Adrenal gland (tissue), 12 donors: ENCODE results near the gene HS2ST1. TPM values are rescaled to one million over a fixed set of nuclear protein-coding genes. Genes with fewer than 3 reads are reported as not detected.
A peak's percentile ranks its signal among the peaks of the same experiment; 100 is the strongest.

Experiments used
- DNase-seq, 7 donors: peaks; one replicate each; pipeline ENCODE4 v3.0.0-alpha.2; 2019 to 2020
- H3K27ac ChIP-seq, 5 donors: fragments of 200-600 bp; sonication (generic) in 4 of 5; 1 replicate in 3 of 5; 2 replicates in 2 of 5; pipeline versions ENCODE4 v1.5.1 to v1.8.0; 2016 to 2020; ENCODE audit warnings: mild to moderate bottlenecking in 1 of 5
- H3K27me3 ChIP-seq: fragments of 200-600 bp; 2 replicates; pipeline ENCODE4 v1.8.0; 2021
- H3K36me3 ChIP-seq, 2 donors: fragments of 200-600 bp; replicated peaks in 1 of 2; 1 replicate in 1 of 2; 2 replicates in 1 of 2; pipeline versions ENCODE4 v1.5.1 to v1.8.0; 2018 to 2022
- H3K4me1 ChIP-seq, 2 donors: fragments of 200-600 bp; replicated peaks in 1 of 2; 1 replicate in 1 of 2; 2 replicates in 1 of 2; pipeline versions ENCODE4 v1.5.1 to v1.8.0; 2018 to 2021
- H3K4me3 ChIP-seq, 4 donors: fragments of 200-600 bp; sonication (generic) in 3 of 4; one replicate each; pipeline ENCODE4 v1.5.1; 2016 to 2018
- H3K9me3 ChIP-seq, 3 donors: fragments of 200-600 bp; sonication (generic) in 1 of 3; replicated peaks in 1 of 3; 1 replicate in 2 of 3; 2 replicates in 1 of 3; pipeline versions ENCODE4 v1.5.1 to v1.8.0; 2016 to 2021
- POLR2A ChIP-seq, 2 donors: fragments of 450-650 bp; IDR thresholded peaks; one replicate each; pipeline ENCODE4 v1.6.1; 2017; ENCODE audit warnings: antibody characterized with exemption in 2 of 2, mild to moderate bottlenecking in 2 of 2, moderate library complexity in 1 of 2
- WGBS, 4 donors: extraction: QIAGEN DNeasy Blood & Tissue Kit in 2 of 4; methylation state at CpG; one replicate each; pipeline versions ENCODE4 v1.1.5 to v1.1.7; 2013 to 2017; 5-methylcytosine and 5-hydroxymethylcytosine counted together
- intact Hi-C, 2 donors: fragments of 100-400 bp; cut with DNase I; formaldehyde crosslinking; loops; one replicate each; pipeline versions ENCODE4 v1.14.1 to v1.15.0; 2022 to 2023
- polyA plus RNA-seq, 3 donors: library from polyadenylated mRNA; stranded (reverse); fragments of 200-250 nt in 2 of 3; fragments of 350-450 nt in 1 of 3; fragmentation: Illumina TruSeq in 1 of 3; extraction: RNeasy Lipid Tissue Mini Kit (QIAGEN cat#74804) in 1 of 3; gene quantifications; one replicate each; pipeline ENCODE4 v1.2.3, GENCODE V29; 2013 to 2014
- total RNA-seq, 9 donors: library from RNA; depleted of rRNA in 4 of 9; stranded (reverse); fragments of >200 nt in 4 of 9; fragments of 120-200 nt in 1 of 9; fragmentation: NEBNext Ultra II Directional in 1 of 9; extraction: Animal tissue kit (Norgen Biotek cat#: 25700) in 1 of 9; gene quantifications; one replicate each; pipeline versions ENCODE4 v1.1.0 to v1.2.4, GENCODE V29; 2013 to 2023
- TF ChIP-seq, protein P1 (sequence below), 6 experiments: fragments of 450-650 bp in 4 of 6; fragments of 200-600 bp in 2 of 6; sonication (generic) in 1 of 6; IDR thresholded peaks; 1 replicate in 5 of 6; 2 replicates in 1 of 6; pipeline versions ENCODE4 v1.5.1 to v1.8.0; 2016 to 2021; ENCODE audit warnings: antibody characterized with exemption in 6 of 6, mild to moderate bottlenecking in 2 of 6, moderate library complexity in 1 of 6
- donor health status: healthy with polysubstance abuse.
- donor health status: Bipolar disorder and iron deficiency.
- donor health status: DM: yes; HTN: yes; CAD: no.
- donor health status: DM: no; HTN: no; CAD: no.
- donor health status: DM: no; HTN: no; CAD: no.
- donor health status: DM: yes; HTN: yes; CAD: no.

The HS2ST1 gene
- total and polyA plus RNA-seq, 12 donors = 11.2 to 131 (median 46.5) TPM

GRCh38 chr1:86948212-86948611 lies 33.8 kb downstream of the HS2ST1 start:
- no peaks in the 10 kb centered on the region for H3K27me3 ChIP-seq
- TF ChIP-seq, protein P1, sequence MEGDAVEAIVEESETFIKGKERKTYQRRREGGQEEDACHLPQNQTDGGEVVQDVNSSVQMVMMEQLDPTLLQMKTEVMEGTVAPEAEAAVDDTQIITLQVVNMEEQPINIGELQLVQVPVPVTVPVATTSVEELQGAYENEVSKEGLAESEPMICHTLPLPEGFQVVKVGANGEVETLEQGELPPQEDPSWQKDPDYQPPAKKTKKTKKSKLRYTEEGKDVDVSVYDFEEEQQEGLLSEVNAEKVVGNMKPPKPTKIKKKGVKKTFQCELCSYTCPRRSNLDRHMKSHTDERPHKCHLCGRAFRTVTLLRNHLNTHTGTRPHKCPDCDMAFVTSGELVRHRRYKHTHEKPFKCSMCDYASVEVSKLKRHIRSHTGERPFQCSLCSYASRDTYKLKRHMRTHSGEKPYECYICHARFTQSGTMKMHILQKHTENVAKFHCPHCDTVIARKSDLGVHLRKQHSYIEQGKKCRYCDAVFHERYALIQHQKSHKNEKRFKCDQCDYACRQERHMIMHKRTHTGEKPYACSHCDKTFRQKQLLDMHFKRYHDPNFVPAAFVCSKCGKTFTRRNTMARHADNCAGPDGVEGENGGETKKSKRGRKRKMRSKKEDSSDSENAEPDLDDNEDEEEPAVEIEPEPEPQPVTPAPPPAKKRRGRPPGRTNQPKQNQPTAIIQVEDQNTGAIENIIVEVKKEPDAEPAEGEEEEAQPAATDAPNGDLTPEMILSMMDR (IDR thresholded peaks at IDR 0.05) = no peak
- TF ChIP-seq POLR2A (IDR thresholded peaks at IDR 0.05) = no peak
- no peaks in the 10 kb centered on the region for H3K9me3 ChIP-seq
- intact Hi-C loops = no loop called here
- no peak overlapping the region for H3K27ac ChIP-seq
- peaks cover 8 to 39% of the 10 kb centered on the region in 2 donors for H3K4me1 ChIP-seq
- no peaks in the 10 kb centered on the region for H3K36me3 ChIP-seq
- no peak for DNase-seq
- H3K4me3 ChIP-seq = no peak overlapping the region
- 89 to 96% (median 91%) methylated on average over 5 of the region's 5 CpGs for WGBS, 4 donors

- H3K4me1 ChIP-seq = peaks cover 8 to 39% of the 10 kb centered on the region in 2 donors
- H3K36me3 ChIP-seq = no peaks in the 10 kb centered on the region
- peak overlapping the region in 1 of 5 donors; percentile 21 for H3K27ac ChIP-seq
- H3K9me3 ChIP-seq = no peaks in the 10 kb centered on the region
- 53 to 59% (median 58%) methylated on average over 5 of the region's 5 CpGs for WGBS, 4 donors
- intact Hi-C loops = no loop called here
- no peak for DNase-seq
- TF ChIP-seq, protein P1 (IDR thresholded peaks at IDR 0.05) = no peak
- TF ChIP-seq POLR2A (IDR thresholded peaks at IDR 0.05) = no peak
- H3K27me3 ChIP-seq = no peaks in the 10 kb centered on the region
- H3K4me3 ChIP-seq = no peak overlapping the region
Observed at GRCh38 chr1:86950712-86951419, 36.4 kb downstream of the HS2ST1 start.

DNA sequence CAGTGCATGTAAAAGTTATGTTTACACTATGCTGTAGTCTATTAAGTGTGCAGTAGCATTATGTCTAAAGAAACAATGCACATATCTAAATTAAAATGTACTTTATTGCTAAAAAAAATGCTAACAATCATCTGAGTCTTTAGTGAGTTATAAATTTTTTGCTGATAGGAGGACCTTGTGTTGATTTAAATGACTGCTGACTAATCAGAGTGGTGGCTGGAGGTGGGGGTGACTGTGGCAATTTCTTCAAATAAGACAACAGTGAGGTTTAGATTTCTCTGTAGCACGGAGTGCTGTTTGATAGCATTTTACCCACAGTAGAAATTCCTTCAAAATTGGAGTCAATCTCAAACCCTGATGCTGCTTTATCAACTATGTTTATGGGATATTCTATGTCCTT lies 37.0 kb downstream of the HS2ST1 start:
- no peaks in the 10 kb centered on the region for H3K9me3 ChIP-seq
- TF ChIP-seq POLR2A (IDR thresholded peaks at IDR 0.05) = no peak
- TF ChIP-seq, protein P1 (IDR thresholded peaks at IDR 0.05) = no peak
- no peak overlapping the region for H3K4me3 ChIP-seq
- peaks cover 8 to 39% of the 10 kb centered on the region in 2 donors for H3K4me1 ChIP-seq
- H3K27ac ChIP-seq = peak overlapping the region in 2 of 5 donors; percentile 18 to 21
- DNase-seq = peak in 4 of 7 donors; percentile 31 to 52 (median 42)
- intact Hi-C loops = no loop called here
- 43 to 59% (median 50%) methylated on average over 1 of the region's 1 CpG for WGBS, 4 donors
- H3K36me3 ChIP-seq = no peaks in the 10 kb centered on the region
- H3K27me3 ChIP-seq = no peaks in the 10 kb centered on the region

GRCh38 chr1:86953167-86953566 lies 38.7 kb downstream of the HS2ST1 start:
- DNase-seq = peak in 2 of 7 donors; percentile 32 to 41
- no peaks in the 10 kb centered on the region for H3K27me3 ChIP-seq
- H3K4me3 ChIP-seq = peak overlapping the region in 1 of 4 donors; percentile 4
- no peaks in the 10 kb centered on the region for H3K9me3 ChIP-seq
- intact Hi-C loops = no loop called here
- no peaks in the 10 kb centered on the region for H3K36me3 ChIP-seq
- peaks cover 8 to 34% of the 10 kb centered on the region in 2 donors for H3K4me1 ChIP-seq
- WGBS, 4 donors = 29 to 51% (median 44%) methylated on average over 3 of the region's 3 CpGs
- H3K27ac ChIP-seq = peak overlapping the region in 4 of 5 donors; percentile 13 to 47 (median 30)
- no peak for TF ChIP-seq POLR2A (IDR thresholded peaks at IDR 0.05)
- TF ChIP-seq, protein P1 (IDR thresholded peaks at IDR 0.05) = no peak
